NOMO-1 treated with DMSO at 0.1 percent for 48 hours (cell line): ENCODE data around the gene FLOT1.
A peak's percentile ranks its signal among the peaks of the same experiment; 100 is the strongest.

Source experiments
- DNase-seq: peaks from one replicate; lab custom pipeline; 2025; ENCODE audit not compliant: unreplicated experiment; lab: John Stamatoyannopoulos, UW

FLOT1 gene

GRCh38 chr6:30682143-30683117 is 60.1 kb downstream of the FLOT1 start:
- peak; percentile 96 for DNase-seq

GRCh38 chr6:30681766-30682142 is 60.7 kb downstream of the FLOT1 start:
- no peak for DNase-seq

- no peak for DNase-seq
These were observed 62.5 kb downstream of the FLOT1 start for GRCh38 chr6:30679765-30680535.

GRCh38 chr6:30678964-30679726 is 63.3 kb downstream of the FLOT1 start:
- DNase-seq = peak; percentile 76
